Measurements from ENCODE around the gene RTN1.

The RTN1 gene

GRCh38 chr14:59785629-59786028, 84.9 kb downstream of the RTN1 start:
- Histone ChIP-seq H2BK120ac (ENCODE audit: low read depth, low read length) (no peak overlapping the region), H2BK5ac (ENCODE audit: low read length) (no peak overlapping the region), H3K9me3 (replicated peaks in 1 of 2; ENCODE audit: control insufficient read depth in 2 of 2, insufficient read depth in 1 of 2, low read depth in 1 of 2, low read length in 2 of 2) (no peaks in the 10 kb centered on the region), H3K79me1 (ENCODE audit: low read depth, low read length) (no peaks in the 10 kb centered on the region), H3K27me3 (ENCODE audit: control insufficient read depth in 3 of 3, insufficient read depth in 3 of 3, low read depth in 1 of 3, low read length in 3 of 3) (no peaks in the 10 kb centered on the region), H2AFZ (ENCODE audit: low read length) (no peak overlapping the region), H3K4me1 (ENCODE audit: control insufficient read depth in 2 of 2, insufficient read depth in 1 of 2, low read depth in 1 of 2, low read length in 2 of 2) (no peaks in the 10 kb centered on the region), H3K14ac (ENCODE audit: low read length) (no peak overlapping the region), H4K8ac (ENCODE audit: low read depth, low read length) (no peak overlapping the region), H3K9ac (ENCODE audit: low read depth, low read length, poor library complexity) (no peak overlapping the region), H3K23ac (ENCODE audit: low read depth, low read length, poor library complexity) (no peak overlapping the region), H4K91ac (ENCODE audit: low read depth, low read length, poor library complexity) (no peak overlapping the region), H3K36me3 (replicated peaks in 1 of 2; ENCODE audit: control insufficient read depth in 2 of 2, insufficient read depth in 2 of 2, low read length in 2 of 2) (no peaks in the 10 kb centered on the region), H3K4ac (ENCODE audit: low read length) (no peak overlapping the region), H3K4me2 (ENCODE audit: insufficient read depth, low read length, poor library complexity, severe bottlenecking) (no peak overlapping the region), H2AK5ac (ENCODE audit: low read depth, low read length) (no peak overlapping the region), H2BK12ac (ENCODE audit: low read length) (no peak overlapping the region), H3K27ac (replicated peaks; ENCODE audit: low read length) (no peak overlapping the region), H3K18ac (ENCODE audit: low read length) (no peak overlapping the region), H3K4me3 (ENCODE audit: low read length in 2 of 2) (no peak overlapping the region), H2BK15ac (ENCODE audit: low read length) (no peak overlapping the region)
- DNase-seq (ENCODE audit: low spot score): no peak

- no peak overlapping the region for H4K91ac ChIP-seq (ENCODE audit: low read depth, low read length, poor library complexity)
- no peak overlapping the region for H2AK5ac ChIP-seq (ENCODE audit: low read depth, low read length)
- no peak overlapping the region for H3K23ac ChIP-seq (ENCODE audit: low read depth, low read length, poor library complexity)
- no peak overlapping the region for H2BK15ac ChIP-seq (ENCODE audit: low read length)
- H3K18ac ChIP-seq (ENCODE audit: low read length): no peak overlapping the region
- H3K9ac ChIP-seq (ENCODE audit: low read depth, low read length, poor library complexity): no peak overlapping the region
- H3K36me3 ChIP-seq (replicated peaks in 1 of 2; ENCODE audit: control insufficient read depth in 2 of 2, insufficient read depth in 2 of 2, low read length in 2 of 2): no peaks in the 10 kb centered on the region
- no peak overlapping the region for H2BK5ac ChIP-seq (ENCODE audit: low read length)
- no peak overlapping the region for H2AFZ ChIP-seq (ENCODE audit: low read length)
- H2BK12ac ChIP-seq (ENCODE audit: low read length): no peak overlapping the region
- H3K27ac ChIP-seq (replicated peaks; ENCODE audit: low read length): no peak overlapping the region
- no peak overlapping the region for H3K14ac ChIP-seq (ENCODE audit: low read length)
- no CpG with 5 or more reads among the region's 2 CpGs for WGBS, 2 donors (ENCODE audit: extremely low coverage in 2 of 2, insufficient read length in 2 of 2, insufficient replicate concordance in 1 of 2)
- DNase-seq (ENCODE audit: low spot score): no peak
- H4K8ac ChIP-seq (ENCODE audit: low read depth, low read length): no peak overlapping the region
- H2BK120ac ChIP-seq (ENCODE audit: low read depth, low read length): no peak overlapping the region
- H3K4me1 ChIP-seq (ENCODE audit: control insufficient read depth in 2 of 2, insufficient read depth in 1 of 2, low read depth in 1 of 2, low read length in 2 of 2): no peaks in the 10 kb centered on the region
- no peak overlapping the region for H3K4me2 ChIP-seq (ENCODE audit: insufficient read depth, low read length, poor library complexity, severe bottlenecking)
- no peaks in the 10 kb centered on the region for H3K27me3 ChIP-seq (ENCODE audit: control insufficient read depth in 3 of 3, insufficient read depth in 3 of 3, low read depth in 1 of 3, low read length in 3 of 3)
- H3K4me3 ChIP-seq (ENCODE audit: low read length in 2 of 2): no peak overlapping the region
- H3K4ac ChIP-seq (ENCODE audit: low read length): no peak overlapping the region
- no peaks in the 10 kb centered on the region for H3K9me3 ChIP-seq (replicated peaks in 1 of 2; ENCODE audit: control insufficient read depth in 2 of 2, insufficient read depth in 1 of 2, low read depth in 1 of 2, low read length in 2 of 2)
- no peaks in the 10 kb centered on the region for H3K79me1 ChIP-seq (ENCODE audit: low read depth, low read length)
These were observed 87.8 kb downstream of the RTN1 start for GRCh38 chr14:59782760-59783159.

- H3K27me3 ChIP-seq (ENCODE audit: control insufficient read depth in 3 of 3, insufficient read depth in 3 of 3, low read depth in 1 of 3, low read length in 3 of 3): no peaks in the 10 kb centered on the region
These were observed 93.5 kb downstream of the RTN1 start for GRCh38 chr14:59777006-59777579.

GRCh38 chr14:59776468-59776867, 94.1 kb downstream of the RTN1 start:
- Histone ChIP-seq H3K14ac (ENCODE audit: low read length) (no peak overlapping the region), H3K23ac (ENCODE audit: low read depth, low read length, poor library complexity) (no peak overlapping the region), H4K91ac (ENCODE audit: low read depth, low read length, poor library complexity) (no peak overlapping the region), H3K4me1 (ENCODE audit: control insufficient read depth in 2 of 2, insufficient read depth in 1 of 2, low read depth in 1 of 2, low read length in 2 of 2) (no peaks in the 10 kb centered on the region), H2AK5ac (ENCODE audit: low read depth, low read length) (no peak overlapping the region), H2AFZ (ENCODE audit: low read length) (no peak overlapping the region), H3K27ac (replicated peaks; ENCODE audit: low read length) (no peak overlapping the region), H2BK12ac (ENCODE audit: low read length) (no peak overlapping the region), H3K27me3 (ENCODE audit: control insufficient read depth in 3 of 3, insufficient read depth in 3 of 3, low read depth in 1 of 3, low read length in 3 of 3) (no peaks in the 10 kb centered on the region), H3K36me3 (replicated peaks in 1 of 2; ENCODE audit: control insufficient read depth in 2 of 2, insufficient read depth in 2 of 2, low read length in 2 of 2) (no peaks in the 10 kb centered on the region), H3K9ac (ENCODE audit: low read depth, low read length, poor library complexity) (no peak overlapping the region), H3K18ac (ENCODE audit: low read length) (no peak overlapping the region), H3K4me2 (ENCODE audit: insufficient read depth, low read length, poor library complexity, severe bottlenecking) (no peak overlapping the region), H3K9me3 (replicated peaks in 1 of 2; ENCODE audit: control insufficient read depth in 2 of 2, insufficient read depth in 1 of 2, low read depth in 1 of 2, low read length in 2 of 2) (no peaks in the 10 kb centered on the region), H3K4ac (ENCODE audit: low read length) (no peak overlapping the region), H3K79me1 (ENCODE audit: low read depth, low read length) (no peaks in the 10 kb centered on the region), H2BK120ac (ENCODE audit: low read depth, low read length) (no peak overlapping the region), H2BK5ac (ENCODE audit: low read length) (no peak overlapping the region), H4K8ac (ENCODE audit: low read depth, low read length) (no peak overlapping the region), H3K4me3 (ENCODE audit: low read length in 2 of 2) (no peak overlapping the region), H2BK15ac (ENCODE audit: low read length) (no peak overlapping the region)
- WGBS, 2 donors (ENCODE audit: extremely low coverage in 2 of 2, insufficient read length in 2 of 2, insufficient replicate concordance in 1 of 2): no CpG with 5 or more reads among the region's 2 CpGs
- no peak for DNase-seq (ENCODE audit: low spot score)

More at GRCh38 chr14:59777006-59777579, 93.5 kb downstream of the RTN1 start:
- Histone ChIP-seq H2AK5ac (ENCODE audit: low read depth, low read length) (no peak overlapping the region), H2AFZ (ENCODE audit: low read length) (no peak overlapping the region), H3K23ac (ENCODE audit: low read depth, low read length, poor library complexity) (no peak overlapping the region), H3K9ac (ENCODE audit: low read depth, low read length, poor library complexity) (no peak overlapping the region), H3K14ac (ENCODE audit: low read length) (no peak overlapping the region), H3K18ac (ENCODE audit: low read length) (no peak overlapping the region), H3K79me1 (ENCODE audit: low read depth, low read length) (no peaks in the 10 kb centered on the region), H2BK15ac (ENCODE audit: low read length) (no peak overlapping the region), H2BK12ac (ENCODE audit: low read length) (no peak overlapping the region), H3K4me3 (ENCODE audit: low read length in 2 of 2) (no peak overlapping the region), H3K4ac (ENCODE audit: low read length) (no peak overlapping the region), H3K36me3 (replicated peaks in 1 of 2; ENCODE audit: control insufficient read depth in 2 of 2, insufficient read depth in 2 of 2, low read length in 2 of 2) (no peaks in the 10 kb centered on the region), H4K8ac (ENCODE audit: low read depth, low read length) (no peak overlapping the region), H2BK5ac (ENCODE audit: low read length) (no peak overlapping the region), H3K27ac (replicated peaks; ENCODE audit: low read length) (no peak overlapping the region), H3K4me1 (ENCODE audit: control insufficient read depth in 2 of 2, insufficient read depth in 1 of 2, low read depth in 1 of 2, low read length in 2 of 2) (no peaks in the 10 kb centered on the region), H2BK120ac (ENCODE audit: low read depth, low read length) (no peak overlapping the region), H4K91ac (ENCODE audit: low read depth, low read length, poor library complexity) (no peak overlapping the region), H3K4me2 (ENCODE audit: insufficient read depth, low read length, poor library complexity, severe bottlenecking) (no peak overlapping the region), H3K9me3 (replicated peaks in 1 of 2; ENCODE audit: control insufficient read depth in 2 of 2, insufficient read depth in 1 of 2, low read depth in 1 of 2, low read length in 2 of 2) (no peaks in the 10 kb centered on the region)
- WGBS, 2 donors (ENCODE audit: extremely low coverage in 2 of 2, insufficient read length in 2 of 2, insufficient replicate concordance in 1 of 2): no CpG with 5 or more reads among the region's 4 CpGs
- DNase-seq (ENCODE audit: low spot score): no peak
